ENCODE measurements around the gene OSBPL10. TPM values are rescaled to one million over a fixed set of nuclear protein-coding genes. Genes with fewer than 3 reads are reported as not detected.

The OSBPL10 gene
- total RNA-seq, 2 donors from 2014 or later = 4.2 to 8.2 TPM

DNA sequence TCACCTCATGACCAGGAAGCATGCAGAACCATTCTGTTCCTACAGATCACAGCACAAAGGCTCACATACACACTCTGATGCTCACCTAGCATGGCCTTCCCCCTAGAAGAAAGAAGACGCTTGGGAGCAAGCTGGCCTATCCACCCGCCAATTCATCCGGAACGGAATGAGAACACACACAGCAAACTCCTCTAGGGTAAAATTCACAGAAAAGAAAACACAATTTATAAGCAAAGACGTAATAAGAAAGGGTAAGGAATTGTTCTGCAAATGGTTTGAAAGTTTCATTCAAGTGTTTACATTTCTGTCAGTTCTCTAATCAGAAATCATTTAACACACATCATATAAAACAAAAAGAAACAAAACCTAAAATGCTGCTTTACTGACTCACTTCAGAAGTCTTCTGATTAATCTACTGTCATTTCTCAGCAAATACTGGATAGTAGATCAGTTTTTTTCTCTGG is 218.1 kb downstream of the OSBPL10 start:
- Histone ChIP-seq H3K27me3 (no peaks in the 10 kb centered on the region), H3K4me3 (no peak overlapping the region), H3K27ac (no peak overlapping the region), H3K36me3 (no peaks in the 10 kb centered on the region), H3K4me1 (no peaks in the 10 kb centered on the region), H3K9me3 (no peaks in the 10 kb centered on the region)
- no peak for DNase-seq (ENCODE audit: low spot score)
- TF ChIP-seq, protein P1, sequence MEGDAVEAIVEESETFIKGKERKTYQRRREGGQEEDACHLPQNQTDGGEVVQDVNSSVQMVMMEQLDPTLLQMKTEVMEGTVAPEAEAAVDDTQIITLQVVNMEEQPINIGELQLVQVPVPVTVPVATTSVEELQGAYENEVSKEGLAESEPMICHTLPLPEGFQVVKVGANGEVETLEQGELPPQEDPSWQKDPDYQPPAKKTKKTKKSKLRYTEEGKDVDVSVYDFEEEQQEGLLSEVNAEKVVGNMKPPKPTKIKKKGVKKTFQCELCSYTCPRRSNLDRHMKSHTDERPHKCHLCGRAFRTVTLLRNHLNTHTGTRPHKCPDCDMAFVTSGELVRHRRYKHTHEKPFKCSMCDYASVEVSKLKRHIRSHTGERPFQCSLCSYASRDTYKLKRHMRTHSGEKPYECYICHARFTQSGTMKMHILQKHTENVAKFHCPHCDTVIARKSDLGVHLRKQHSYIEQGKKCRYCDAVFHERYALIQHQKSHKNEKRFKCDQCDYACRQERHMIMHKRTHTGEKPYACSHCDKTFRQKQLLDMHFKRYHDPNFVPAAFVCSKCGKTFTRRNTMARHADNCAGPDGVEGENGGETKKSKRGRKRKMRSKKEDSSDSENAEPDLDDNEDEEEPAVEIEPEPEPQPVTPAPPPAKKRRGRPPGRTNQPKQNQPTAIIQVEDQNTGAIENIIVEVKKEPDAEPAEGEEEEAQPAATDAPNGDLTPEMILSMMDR (IDR thresholded peaks at IDR 0.05) = no peak

- TF ChIP-seq, protein P1 (IDR thresholded peaks at IDR 0.05) = no peak
- no peaks in the 10 kb centered on the region for H3K4me1 ChIP-seq
- no peak for DNase-seq (ENCODE audit: low spot score)
- no peaks in the 10 kb centered on the region for H3K36me3 ChIP-seq
- H3K27me3 ChIP-seq = no peaks in the 10 kb centered on the region
- peak overlapping the region in 1 of 2 donors; percentile 14 for H3K27ac ChIP-seq
- no peaks in the 10 kb centered on the region for H3K9me3 ChIP-seq
- no peak overlapping the region for H3K4me3 ChIP-seq
Measured at GRCh38 chr3:31762097-31762764, 218.8 kb downstream of the OSBPL10 start.

DNA sequence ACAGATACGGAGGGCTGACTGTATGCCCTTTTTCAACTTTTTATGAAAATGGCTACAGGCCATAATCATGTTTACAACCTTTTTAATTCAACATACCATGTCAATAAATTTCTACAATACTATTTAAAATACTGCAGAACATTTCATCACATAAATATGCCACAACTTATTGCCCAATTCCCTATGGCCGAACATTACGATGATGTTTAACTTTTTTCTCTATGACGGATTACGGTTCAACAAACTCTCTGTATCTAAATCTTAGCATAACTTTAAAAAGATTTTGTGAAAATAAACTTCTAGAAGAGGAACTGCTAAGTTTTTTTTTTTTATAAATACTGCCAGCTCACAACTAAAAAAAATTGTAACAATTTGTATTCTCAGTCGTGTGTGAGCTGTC is 220.4 kb downstream of the OSBPL10 start:
- Histone ChIP-seq H3K27ac (no peak overlapping the region), H3K36me3 (no peaks in the 10 kb centered on the region), H3K4me1 (no peaks in the 10 kb centered on the region), H3K4me3 (no peak overlapping the region), H3K27me3 (no peaks in the 10 kb centered on the region), H3K9me3 (no peaks in the 10 kb centered on the region)
- DNase-seq (ENCODE audit: low spot score) = no peak
- TF ChIP-seq, protein P1 (IDR thresholded peaks at IDR 0.05) = no peak

DNA sequence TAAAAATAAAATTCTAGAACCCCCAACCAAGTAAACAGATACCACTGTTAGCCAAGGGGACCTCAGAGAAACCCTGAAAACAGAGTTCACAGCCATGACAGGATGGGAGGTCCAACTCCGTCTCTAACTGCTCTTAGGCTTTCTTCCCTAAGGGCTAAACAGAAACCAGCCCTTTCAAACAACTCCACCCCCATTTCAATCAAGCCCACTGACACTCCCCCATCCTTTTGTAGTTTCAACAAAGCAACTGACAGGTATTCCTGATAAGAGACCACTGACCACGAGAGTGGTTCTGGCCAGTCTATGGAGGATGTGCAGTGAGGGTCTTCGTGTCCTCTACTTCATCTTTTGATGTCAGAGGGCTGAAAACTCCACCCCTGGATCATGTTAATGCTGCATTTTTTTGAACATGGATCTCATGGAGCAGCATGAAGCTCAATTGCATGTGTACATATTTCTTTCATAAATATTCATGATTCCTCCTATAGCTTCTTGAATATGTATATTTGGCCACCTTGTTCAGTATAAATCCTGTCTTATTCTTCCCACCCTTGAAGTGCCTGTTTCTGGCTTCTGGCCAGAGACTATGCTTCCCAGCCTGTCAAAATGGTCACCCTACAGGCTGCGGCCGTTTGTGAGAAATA is 222.6 kb downstream of the OSBPL10 start:
- Histone ChIP-seq H3K36me3 (no peaks in the 10 kb centered on the region), H3K4me3 (no peak overlapping the region), H3K27ac (no peak overlapping the region), H3K4me1 (no peaks in the 10 kb centered on the region), H3K27me3 (no peaks in the 10 kb centered on the region), H3K9me3 (no peaks in the 10 kb centered on the region)
- TF ChIP-seq, protein P1 (IDR thresholded peaks at IDR 0.05) = no peak
- no peak for DNase-seq (ENCODE audit: low spot score)

DNA sequence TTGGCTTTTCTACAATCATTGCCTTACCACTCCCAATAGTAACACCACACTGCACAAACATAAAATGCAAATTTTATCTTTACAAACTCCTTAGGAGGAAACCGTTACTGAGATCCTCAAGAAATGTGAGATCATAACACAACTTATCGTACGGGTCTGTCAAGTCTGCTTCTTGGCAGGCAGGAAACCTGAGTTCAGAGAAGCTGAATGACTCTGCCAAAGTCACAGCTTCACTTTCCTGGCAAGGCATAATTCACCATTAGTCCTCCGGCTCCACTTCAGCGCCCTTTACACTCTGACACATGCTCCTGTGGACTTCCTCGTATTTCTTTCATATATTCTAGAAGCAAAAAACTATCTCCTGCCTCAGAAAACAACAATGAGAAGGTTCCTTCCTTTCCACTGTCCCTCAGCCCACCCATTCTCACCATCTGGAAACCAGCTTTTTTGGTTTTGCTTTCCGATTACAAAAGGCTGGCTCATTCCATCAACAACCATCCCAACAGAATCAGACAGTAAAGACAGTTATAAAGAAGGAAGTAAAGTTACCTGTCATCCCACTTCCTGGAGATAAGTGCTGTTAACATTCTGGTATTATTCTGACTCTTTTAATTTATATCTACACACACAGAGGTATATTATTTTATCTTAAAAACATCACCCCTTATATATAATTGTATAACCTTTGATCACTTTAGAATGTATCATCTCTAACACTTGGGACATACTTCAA is 225.0 kb downstream of the OSBPL10 start:
- Histone ChIP-seq H3K9me3 (no peaks in the 10 kb centered on the region), H3K27ac (no peak overlapping the region), H3K4me1 (no peaks in the 10 kb centered on the region), H3K36me3 (no peaks in the 10 kb centered on the region), H3K4me3 (no peak overlapping the region), H3K27me3 (no peaks in the 10 kb centered on the region)
- DNase-seq (ENCODE audit: low spot score) = no peak
- TF ChIP-seq, protein P1 (IDR thresholded peaks at IDR 0.05) = no peak

Data from right atrium auricular region (tissue), 2 donors.